ENCODE results near the gene APBA1. TPM values are rescaled to one million over a fixed set of nuclear protein-coding genes. Genes with fewer than 3 reads are reported as not detected.

APBA1 gene
- total and polyA plus RNA-seq, 10 donors: 0.41 to 28.2 (median 13.8) TPM

DNA sequence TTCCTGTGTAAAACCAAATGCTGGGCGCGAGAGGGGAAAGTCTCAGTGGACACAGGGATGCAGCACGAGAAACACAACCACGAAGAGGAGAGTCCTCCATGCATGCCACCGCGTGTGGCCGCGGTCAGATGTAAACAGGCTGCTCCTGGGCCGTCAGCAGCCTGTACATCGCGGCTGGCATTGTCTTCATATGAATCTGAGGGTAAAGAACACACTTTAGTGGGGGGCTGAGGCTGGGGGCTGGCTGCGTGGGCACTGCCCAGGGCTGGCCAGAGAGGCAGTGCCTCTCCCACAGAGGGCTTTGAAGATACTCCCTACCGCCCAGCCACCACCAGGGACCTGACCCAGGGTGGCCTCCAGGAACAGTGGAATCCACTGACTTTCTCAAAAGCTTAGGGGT lies 241.0 kb downstream of the APBA1 start:
- no peak overlapping the region for H3K27ac ChIP-seq
- H3K36me3 ChIP-seq: peaks cover 0 to 6% (median 0%) of the 10 kb centered on the region in 6 donors
- no peak for DNase-seq
- no peaks in the 10 kb centered on the region for H3K9me3 ChIP-seq
- WGBS, 5 donors: 84 to 93% (median 90%) methylated on average over 13 of the region's 13 CpGs
- H3K27me3 ChIP-seq (replicated peaks in 1 of 7): no peaks in the 10 kb centered on the region
- H3K4me1 ChIP-seq: no peaks in the 10 kb centered on the region
- TF ChIP-seq POLR2AphosphoS5 (IDR thresholded peaks at IDR 0.05) (no peak), POLR2A (IDR thresholded peaks at IDR 0.05) (no peak)
- TF ChIP-seq, protein P1, sequence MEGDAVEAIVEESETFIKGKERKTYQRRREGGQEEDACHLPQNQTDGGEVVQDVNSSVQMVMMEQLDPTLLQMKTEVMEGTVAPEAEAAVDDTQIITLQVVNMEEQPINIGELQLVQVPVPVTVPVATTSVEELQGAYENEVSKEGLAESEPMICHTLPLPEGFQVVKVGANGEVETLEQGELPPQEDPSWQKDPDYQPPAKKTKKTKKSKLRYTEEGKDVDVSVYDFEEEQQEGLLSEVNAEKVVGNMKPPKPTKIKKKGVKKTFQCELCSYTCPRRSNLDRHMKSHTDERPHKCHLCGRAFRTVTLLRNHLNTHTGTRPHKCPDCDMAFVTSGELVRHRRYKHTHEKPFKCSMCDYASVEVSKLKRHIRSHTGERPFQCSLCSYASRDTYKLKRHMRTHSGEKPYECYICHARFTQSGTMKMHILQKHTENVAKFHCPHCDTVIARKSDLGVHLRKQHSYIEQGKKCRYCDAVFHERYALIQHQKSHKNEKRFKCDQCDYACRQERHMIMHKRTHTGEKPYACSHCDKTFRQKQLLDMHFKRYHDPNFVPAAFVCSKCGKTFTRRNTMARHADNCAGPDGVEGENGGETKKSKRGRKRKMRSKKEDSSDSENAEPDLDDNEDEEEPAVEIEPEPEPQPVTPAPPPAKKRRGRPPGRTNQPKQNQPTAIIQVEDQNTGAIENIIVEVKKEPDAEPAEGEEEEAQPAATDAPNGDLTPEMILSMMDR (IDR thresholded peaks at IDR 0.05 in 8 of 11, conservative IDR thresholded peaks at IDR 0.05 in 3 of 11): no peak
- intact Hi-C loops (cut with DNase I; ENCODE audit: low total_unique reads): no loop called here
- no peak overlapping the region for H3K4me3 ChIP-seq

DNA sequence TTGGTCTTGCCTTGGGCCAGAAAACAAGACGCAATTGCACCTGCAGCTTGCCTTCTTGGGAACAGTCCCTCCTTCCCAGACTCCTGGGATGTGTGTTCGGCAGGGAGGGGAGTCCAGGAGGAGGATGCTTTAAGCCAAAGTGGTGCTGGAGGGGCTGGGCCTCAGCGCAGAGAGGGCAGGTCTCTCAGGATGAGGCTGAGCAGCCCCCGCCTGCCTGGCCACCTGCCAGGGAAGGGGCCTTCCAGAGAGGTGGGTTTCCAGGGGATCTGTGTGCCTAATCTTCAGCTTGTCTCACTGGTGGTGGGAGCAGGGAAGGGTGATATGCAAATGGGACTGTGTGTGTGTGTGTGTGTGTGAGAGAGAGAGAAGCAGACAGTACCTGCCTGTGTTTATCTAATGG lies 242.0 kb downstream of the APBA1 start:
- TF ChIP-seq POLR2AphosphoS5 (IDR thresholded peaks at IDR 0.05): no peak
- TF ChIP-seq, protein P1 (IDR thresholded peaks at IDR 0.05 in 8 of 11, conservative IDR thresholded peaks at IDR 0.05 in 3 of 11): no peak
- TF ChIP-seq POLR2A (IDR thresholded peaks at IDR 0.05): no peak
- no peak for DNase-seq
- H3K4me3 ChIP-seq: no peak overlapping the region
- no peak overlapping the region for H3K27ac ChIP-seq
- no peaks in the 10 kb centered on the region for H3K4me1 ChIP-seq
- H3K9me3 ChIP-seq: no peaks in the 10 kb centered on the region
- intact Hi-C loops (cut with DNase I; ENCODE audit: low total_unique reads): no loop called here
- WGBS, 5 donors: 81 to 90% (median 89%) methylated on average over 4 of the region's 4 CpGs
- H3K27me3 ChIP-seq (replicated peaks in 1 of 7): no peaks in the 10 kb centered on the region
- peaks cover 0 to 6% (median 0%) of the 10 kb centered on the region in 6 donors for H3K36me3 ChIP-seq

DNA sequence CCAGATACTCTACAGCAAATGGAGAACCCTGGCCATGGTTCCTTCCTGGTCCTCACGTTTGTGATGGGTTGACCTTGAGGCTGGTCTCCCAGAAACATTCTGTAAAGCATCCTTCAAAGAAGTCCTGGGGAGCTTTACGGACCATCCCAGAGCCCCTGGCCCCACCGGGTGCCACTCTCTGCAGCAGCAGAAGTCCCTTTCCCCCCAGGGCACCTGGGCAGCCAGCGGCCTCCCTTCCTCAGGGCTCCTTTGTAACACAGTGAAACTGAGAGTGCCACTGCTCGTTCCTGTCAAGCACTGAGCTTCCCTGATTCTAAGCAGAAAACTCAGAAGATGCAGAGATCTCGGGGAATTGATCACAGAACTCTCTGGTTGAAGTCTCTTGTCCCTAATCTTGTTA lies 242.9 kb downstream of the APBA1 start:
- WGBS, 5 donors: 66 to 88% (median 75%) methylated on average over 4 to 6 of the region's 6 CpGs
- no peak for DNase-seq
- intact Hi-C loops (cut with DNase I; ENCODE audit: low total_unique reads): loop anchor here (10.0 kb wide), 2 partner anchors 116 to 486 kb away; no protein-coding TSS in a partner anchor

DNA sequence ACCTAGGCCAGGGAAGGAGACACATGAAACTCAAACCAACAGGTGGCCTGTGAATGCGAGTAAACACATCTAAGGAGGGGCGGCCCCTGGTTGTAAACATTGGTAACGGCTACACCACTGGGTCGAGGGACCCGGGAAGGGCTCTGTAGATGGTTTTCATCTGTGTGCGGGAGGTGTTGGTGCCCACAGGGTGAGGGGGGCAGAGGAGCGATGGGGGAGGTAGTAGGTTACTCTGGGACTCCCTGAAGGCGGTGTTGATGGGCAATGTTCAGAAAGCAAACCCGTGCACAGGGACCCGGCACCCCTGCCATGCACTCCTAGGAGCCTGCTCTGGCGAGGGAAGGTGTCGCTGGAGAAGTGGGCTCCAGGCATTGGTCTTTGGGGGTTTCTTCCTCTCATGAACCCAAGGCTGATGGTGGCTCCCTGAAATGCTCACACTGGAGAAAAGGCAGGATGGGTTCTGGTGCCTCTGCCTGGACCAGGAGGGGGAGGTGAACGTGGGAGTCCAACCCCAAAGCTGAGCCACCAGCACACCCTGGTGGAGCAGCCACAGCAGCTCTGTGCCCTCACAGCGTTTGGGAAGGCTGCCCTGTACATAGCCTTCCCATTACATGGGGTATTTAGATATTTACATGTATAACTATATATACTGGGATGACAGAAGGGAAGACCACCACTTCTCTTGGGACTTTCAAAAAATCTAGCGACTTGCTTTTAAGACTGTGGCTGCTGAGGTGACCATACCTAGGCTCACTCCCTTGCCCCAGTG lies 244.0 kb downstream of the APBA1 start:
- peaks cover 0 to 6% (median 0%) of the 10 kb centered on the region in 6 donors for H3K36me3 ChIP-seq
- 87 to 90% (median 89%) methylated on average over 15 of the region's 15 CpGs for WGBS, 5 donors
- H3K9me3 ChIP-seq: no peaks in the 10 kb centered on the region
- no peaks in the 10 kb centered on the region for H3K4me1 ChIP-seq
- no peak for TF ChIP-seq POLR2AphosphoS5 (IDR thresholded peaks at IDR 0.05)
- TF ChIP-seq, protein P1 (IDR thresholded peaks at IDR 0.05 in 8 of 11, conservative IDR thresholded peaks at IDR 0.05 in 3 of 11): no peak
- TF ChIP-seq POLR2A (IDR thresholded peaks at IDR 0.05): no peak
- intact Hi-C loops (cut with DNase I; ENCODE audit: low total_unique reads): loop anchor here (10.0 kb wide), 2 partner anchors 117 to 487 kb away; no protein-coding TSS in a partner anchor
- no peak overlapping the region for H3K4me3 ChIP-seq
- no peak overlapping the region for H3K27ac ChIP-seq
- DNase-seq: no peak
- H3K27me3 ChIP-seq (replicated peaks in 1 of 7): no peaks in the 10 kb centered on the region

More for the DNA sequence above, 242.9 kb downstream of the APBA1 start:
- H3K9me3 ChIP-seq: no peaks in the 10 kb centered on the region
- H3K27ac ChIP-seq: no peak overlapping the region
- H3K27me3 ChIP-seq (replicated peaks in 1 of 7): no peaks in the 10 kb centered on the region
- H3K36me3 ChIP-seq: peaks cover 0 to 6% (median 0%) of the 10 kb centered on the region in 6 donors
- TF ChIP-seq, protein P1 (IDR thresholded peaks at IDR 0.05 in 8 of 11, conservative IDR thresholded peaks at IDR 0.05 in 3 of 11): no peak
- TF ChIP-seq POLR2A (IDR thresholded peaks at IDR 0.05) (no peak), POLR2AphosphoS5 (IDR thresholded peaks at IDR 0.05) (no peak)
- H3K4me1 ChIP-seq: no peaks in the 10 kb centered on the region
- no peak overlapping the region for H3K4me3 ChIP-seq

All from spleen (tissue), 11 donors.